Right forelimb (tissue), 1 donor: ENCODE results near the gene SMCO2.
A peak's percentile ranks its signal among the peaks of the same experiment; 100 is the strongest.

ENCODE experiments used
- DNase-seq: peaks from one replicate; pipeline ENCODE4 v3.0.0-alpha.2; 2018

Gene SMCO2

GRCh38 chr12:27502021-27502435 is 55.5 kb downstream of the SMCO2 start:
- no peak for DNase-seq

DNA sequence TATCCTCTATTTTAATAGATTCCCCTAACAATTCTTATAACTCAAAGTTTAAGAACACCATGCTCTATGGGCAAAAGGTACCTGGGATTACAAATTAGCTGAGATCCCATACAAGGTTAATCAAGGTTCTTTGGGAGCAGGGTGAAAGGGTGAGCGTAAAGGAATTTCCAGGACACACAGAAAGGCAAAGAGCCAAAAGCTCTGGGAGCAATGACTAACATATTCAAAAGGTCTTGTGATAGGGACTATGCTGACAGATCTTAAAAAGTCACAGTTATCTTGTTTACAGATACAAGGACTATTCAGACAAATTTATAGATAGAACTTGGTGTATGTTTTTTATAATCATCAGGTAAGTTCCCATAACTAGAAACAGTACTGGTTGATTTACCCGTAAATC is 58.0 kb downstream of the SMCO2 start:
- no peak for DNase-seq

DNA sequence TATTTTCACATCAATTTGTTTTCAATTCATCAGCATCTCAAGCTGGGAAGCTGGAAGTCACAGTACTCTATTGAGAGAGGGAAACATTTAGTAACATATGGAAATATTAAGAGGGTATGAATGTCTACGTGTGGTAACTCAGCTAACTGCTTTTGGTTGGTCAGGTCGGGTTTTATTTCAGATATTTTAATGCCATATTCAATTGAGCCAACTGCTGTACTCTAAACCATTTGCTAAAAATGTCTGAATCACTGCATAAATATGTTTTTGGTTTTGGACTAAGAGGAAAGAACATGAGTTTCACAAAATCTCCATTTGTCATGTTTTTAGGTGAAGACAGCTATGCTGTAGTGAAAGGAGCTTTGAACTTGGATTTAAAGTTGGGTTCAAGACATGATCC is 58.6 kb downstream of the SMCO2 start:
- no peak for DNase-seq

GRCh38 chr12:27505761-27506160 is 59.2 kb downstream of the SMCO2 start:
- DNase-seq = no peak

- DNase-seq = no peak
Measured at GRCh38 chr12:27506645-27507189, 60.2 kb downstream of the SMCO2 start.

DNA sequence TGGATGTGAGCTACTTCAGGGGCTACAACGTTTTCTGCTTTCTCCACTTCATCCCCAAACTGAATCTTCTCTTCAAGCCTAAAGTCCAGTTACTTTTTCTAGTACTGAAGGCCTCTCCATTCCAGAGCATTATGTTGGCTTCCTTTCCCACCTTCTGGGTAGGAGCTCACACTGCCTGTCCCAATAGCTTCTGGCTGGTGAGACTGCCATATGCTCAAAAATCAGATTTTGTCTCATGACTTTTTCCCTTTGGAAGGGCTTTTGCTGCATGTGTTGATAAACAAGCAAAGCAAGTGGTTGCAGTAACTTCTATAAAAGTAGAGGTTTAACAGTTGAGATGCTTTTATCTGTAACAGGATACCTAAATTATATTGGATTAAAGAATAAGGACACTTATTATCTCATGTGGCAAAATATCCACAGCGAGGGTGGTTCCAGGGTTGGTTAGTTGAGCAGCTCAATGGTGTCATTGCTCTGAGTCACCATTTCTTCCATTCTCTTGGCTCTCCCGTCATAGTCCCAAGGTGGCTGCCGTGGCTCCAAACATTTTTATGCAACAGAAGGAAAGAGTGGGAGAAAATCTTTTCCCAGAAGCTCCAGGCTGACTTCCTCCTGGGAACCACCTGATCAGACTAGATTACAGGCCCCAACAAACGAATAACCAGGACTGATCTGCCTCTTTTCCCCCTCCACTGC is 62.3 kb downstream of the SMCO2 start:
- DNase-seq = no peak

DNA sequence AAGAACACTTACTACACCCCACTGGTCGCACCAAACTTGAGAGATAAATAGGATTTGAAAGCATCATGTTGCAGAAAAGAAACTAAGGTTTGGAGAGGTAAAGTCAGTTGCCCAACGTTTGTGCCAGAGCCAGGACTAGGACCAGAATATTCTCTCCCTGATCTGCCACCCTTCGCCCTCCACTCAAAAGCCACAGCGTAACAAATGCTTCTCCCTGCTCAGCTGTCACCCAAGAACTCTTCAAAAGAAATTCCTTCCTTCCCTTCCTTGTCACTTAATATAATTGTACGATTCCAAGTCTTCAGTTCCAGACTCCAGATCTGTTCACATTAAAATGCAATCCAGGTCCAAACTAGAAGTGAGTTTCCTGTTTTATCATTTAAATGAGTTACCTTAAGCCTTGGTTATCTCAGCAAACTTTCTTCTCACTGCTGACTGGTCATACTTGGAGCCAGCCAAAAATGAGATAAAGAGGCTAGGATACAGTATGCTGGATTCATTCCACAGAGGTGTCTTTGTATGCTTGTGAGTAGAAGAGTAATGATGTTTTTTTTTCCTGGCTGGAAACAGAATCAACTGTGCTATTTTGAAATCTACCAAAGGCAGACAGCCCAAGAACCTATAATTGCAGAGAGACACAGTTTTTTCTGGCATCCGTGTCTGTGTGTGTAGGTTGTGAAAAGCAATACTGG is 64.6 kb downstream of the SMCO2 start:
- DNase-seq = no peak

DNA sequence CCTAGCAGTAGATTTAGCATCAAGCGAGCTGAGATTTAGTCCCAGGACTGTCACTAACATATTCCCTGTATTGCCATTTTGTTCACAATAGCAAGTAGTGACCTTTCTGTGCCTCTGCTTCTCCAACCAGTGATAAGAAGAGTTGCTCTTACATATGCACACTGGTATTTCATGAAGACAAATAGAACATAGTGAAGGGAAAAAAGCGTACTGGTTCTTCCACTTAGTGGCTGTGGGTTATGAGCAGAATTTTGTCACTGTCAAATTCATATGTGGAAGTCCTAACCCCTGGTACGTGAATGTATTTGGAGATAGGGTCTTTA is 65.1 kb downstream of the SMCO2 start:
- DNase-seq = no peak

DNA sequence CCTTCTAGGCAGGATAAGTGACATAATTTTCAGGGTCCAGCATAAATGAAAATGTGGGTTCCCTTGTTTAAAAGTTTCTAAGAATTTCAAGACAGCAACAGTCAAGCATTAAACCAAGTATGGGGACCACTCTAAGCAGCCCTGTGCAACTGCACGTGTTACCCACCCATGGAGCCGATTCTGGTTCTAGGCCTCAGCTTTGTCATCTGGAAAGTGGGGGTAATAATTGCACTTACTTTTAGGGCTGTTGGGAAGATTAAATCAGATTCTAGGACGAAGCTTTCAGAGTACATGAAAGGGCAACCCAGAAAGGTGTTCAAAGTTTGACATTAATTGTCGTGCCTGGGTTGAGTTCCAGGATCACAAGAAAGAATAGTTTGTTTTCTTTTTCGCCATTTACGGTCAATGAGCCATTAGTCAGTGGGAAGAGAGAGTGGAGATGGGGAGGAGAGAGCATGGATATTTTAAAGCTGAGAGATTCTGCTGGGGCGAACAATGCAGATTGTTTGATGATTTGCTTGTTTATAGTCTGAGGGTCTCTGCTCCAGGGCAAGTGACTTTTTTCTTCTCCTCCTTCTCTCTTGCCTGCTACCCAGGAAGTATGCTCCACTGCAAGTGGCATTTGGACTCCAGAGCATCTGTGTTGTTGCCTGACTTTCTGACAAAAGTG is 66.8 kb downstream of the SMCO2 start:
- no peak for DNase-seq

DNA sequence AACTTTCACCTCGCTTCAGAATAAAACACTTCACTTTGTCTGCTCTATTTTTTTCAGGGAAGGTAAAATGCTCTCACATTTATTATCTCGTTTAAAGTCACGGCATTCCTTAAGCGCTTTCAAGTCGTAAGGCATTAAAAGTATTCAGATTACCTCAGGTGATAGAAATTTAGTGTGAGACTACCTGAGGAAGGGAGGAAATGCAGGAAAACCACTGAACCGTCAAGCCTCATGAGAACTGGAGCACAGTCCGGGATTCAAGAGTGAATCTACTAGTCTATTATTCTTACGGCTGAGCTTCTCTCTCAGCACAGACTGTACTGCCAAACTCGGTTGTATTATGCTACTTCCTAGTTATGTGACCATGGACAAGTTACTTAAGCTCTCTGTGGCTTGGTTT is 69.1 kb downstream of the SMCO2 start:
- no peak for DNase-seq

DNA sequence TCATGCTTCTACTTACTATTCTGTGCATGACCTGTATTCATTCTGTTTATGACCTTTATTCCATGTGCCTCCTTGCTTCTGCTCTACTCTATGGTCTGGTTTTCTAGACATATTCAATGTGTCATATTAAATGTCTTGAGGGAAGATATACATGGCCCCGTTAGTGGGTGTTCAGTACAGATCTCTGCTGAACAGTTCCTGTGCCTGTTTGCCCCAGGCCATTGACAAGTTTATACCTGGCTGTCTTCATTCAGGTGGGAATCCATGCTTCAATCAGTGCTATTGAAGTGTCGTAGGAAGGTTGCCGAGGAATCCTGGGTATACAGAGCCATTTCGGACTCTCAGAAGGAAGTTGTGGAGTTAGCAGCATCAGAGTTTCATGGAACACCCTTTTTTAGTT is 70.1 kb downstream of the SMCO2 start:
- no peak for DNase-seq

- DNase-seq = no peak
Measured at GRCh38 chr12:27517546-27517945, 71.0 kb downstream of the SMCO2 start.

GRCh38 chr12:27517961-27518665 is 71.6 kb downstream of the SMCO2 start:
- DNase-seq = no peak

GRCh38 chr12:27521066-27521465 is 74.5 kb downstream of the SMCO2 start:
- no peak for DNase-seq

GRCh38 chr12:27521981-27522380 is 75.4 kb downstream of the SMCO2 start:
- DNase-seq = no peak

- DNase-seq = no peak
Measured at GRCh38 chr12:27523305-27523641, 76.7 kb downstream of the SMCO2 start.

GRCh38 chr12:27523642-27524493 is 77.3 kb downstream of the SMCO2 start, which contains the start of gene PPFIBP1:
PPFIBP1 (plus strand) TSS chr12:27524206; CDS start chr12:27633397, 109,191 bp downstream.
- DNase-seq = peak; percentile 100

DNA sequence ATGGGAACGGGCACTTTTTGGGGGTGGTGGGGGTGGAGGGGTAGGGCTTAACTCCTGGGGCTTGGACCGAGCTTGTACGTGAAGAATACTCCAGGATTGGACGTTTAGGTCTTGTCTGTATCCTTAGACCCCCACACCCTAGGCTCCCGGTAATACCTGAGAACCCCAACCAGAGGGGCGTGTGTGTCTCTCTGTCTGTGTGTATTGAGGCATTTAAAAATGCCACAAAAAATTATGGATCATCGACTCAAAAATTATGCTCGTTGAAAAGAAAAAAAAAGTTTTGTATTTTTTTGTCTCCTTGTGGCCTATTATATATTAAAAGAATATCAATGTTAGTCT is 77.9 kb downstream of the SMCO2 start:
- no peak for DNase-seq

DNA sequence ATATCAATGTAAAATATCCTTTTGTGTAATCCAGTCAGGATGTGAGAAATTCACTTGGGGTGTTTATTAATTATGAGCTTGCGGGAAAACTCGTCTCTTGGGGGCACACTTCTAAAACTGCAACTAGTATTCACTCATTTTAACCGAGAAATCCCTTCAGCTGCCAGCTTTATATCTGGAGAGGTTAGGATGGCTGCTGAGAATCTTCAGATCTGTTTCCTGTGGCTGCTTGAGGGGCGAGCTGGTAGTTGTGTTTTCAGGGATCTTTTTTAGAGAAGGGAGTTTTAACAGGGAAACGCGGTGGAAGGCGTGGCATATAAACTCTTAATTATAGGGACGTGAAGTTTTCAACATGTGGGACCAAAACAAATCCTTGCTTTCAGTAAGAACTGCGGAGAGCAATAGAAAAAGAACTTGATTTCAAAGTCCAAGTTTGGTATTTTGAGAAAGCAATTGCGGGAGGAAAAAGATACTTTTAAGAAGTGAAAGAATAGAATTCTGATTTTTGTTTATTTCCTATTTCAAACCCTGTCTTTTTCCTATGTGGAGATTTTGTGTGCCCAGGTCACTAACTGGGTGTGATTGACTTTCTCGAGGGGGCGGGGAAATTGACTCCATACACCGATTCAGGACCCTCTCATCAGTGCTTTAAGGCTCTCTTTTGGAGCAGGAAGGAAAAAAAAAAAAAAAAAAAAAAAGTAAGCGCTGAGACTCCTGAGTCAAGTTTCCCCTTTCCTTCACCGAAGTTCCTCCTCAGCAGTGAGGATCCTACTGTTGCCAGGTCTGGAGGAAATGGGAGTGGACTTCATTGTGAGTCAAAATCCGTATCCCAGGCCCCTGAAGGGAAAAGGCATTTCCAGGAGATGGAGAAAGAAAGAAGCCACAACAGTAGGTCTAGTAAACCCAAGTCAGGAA is 78.6 kb downstream of the SMCO2 start:
- peak; percentile 51 for DNase-seq

DNA sequence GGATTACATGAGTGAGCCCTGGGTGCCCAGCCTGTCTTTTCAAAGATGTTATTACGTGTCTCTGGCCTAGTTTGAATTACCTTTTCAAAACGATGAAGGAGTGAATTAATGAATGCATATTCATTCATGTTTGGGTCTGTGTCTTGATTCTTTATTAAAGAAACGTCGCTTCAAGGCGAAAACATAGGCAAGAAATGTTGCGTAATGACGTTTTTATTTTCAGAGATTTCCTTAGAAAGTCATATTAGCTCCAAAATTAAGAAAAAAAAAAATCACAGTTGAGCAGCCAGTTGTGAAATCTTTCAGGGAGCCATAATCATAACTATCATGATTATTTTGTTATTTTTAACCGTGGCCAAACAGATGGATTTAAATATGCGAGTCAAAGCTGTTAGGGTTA is 81.0 kb downstream of the SMCO2 start:
- no peak for DNase-seq

GRCh38 chr12:27528788-27529187 is 82.3 kb downstream of the SMCO2 start:
- DNase-seq = no peak
